GM12878 (cell line): ENCODE data around the gene ADRB1. TPM values are rescaled to one million over a fixed set of nuclear protein-coding genes. Genes with fewer than 3 reads are reported as not detected.

Experiments used
- ATAC-seq: fragments of 200-7000 bp; cut with Tn5 transposase; 3 replicates; pipeline ENCODE4 v1.9.1; 2020; ENCODE audit warnings: mild to moderate bottlenecking, moderate library complexity
- BruUV-seq: library from RNA; stranded (reverse); fragments of 400-500 nt; replicated peaks from 2 replicates; lab custom pipeline; 2021; lab: Mats Ljungman, UMichigan
- CTCF ChIA-PET: fragments of 300-600 bp; sonication (Branson Sonifier 250); formaldehyde crosslinking; extraction: SDS; loops from one replicate; lab custom pipeline; 2021; ENCODE audit warnings: inconsistent platforms; lab: Yijun Ruan, JAX
- POLR2A ChIA-PET: fragments of 350-600 bp; formaldehyde crosslinking; extraction: SDS; loops from one replicate; lab custom pipeline; 2021; ENCODE audit warnings: inconsistent platforms; lab: Charles Lee
- RAD21 ChIA-PET: fragments of 300-600 bp; sonication (Branson Sonifier 250); formaldehyde crosslinking; loops from one replicate; lab custom pipeline; 2023; ENCODE audit warnings: antibody characterized with exemption; ENCODE audit not compliant: unreplicated experiment; lab: Charles Lee
- SMC1A ChIA-PET: fragments of 300-600 bp; sonication (Branson Sonifier 250); formaldehyde crosslinking; loops from one replicate; lab custom pipeline; 2023; ENCODE audit not compliant: unreplicated experiment, uncharacterized antibody; lab: Charles Lee
- DNase-seq: peaks from one replicate; pipeline ENCODE4 v3.0.0-alpha.2; 2011; ENCODE audit warnings: low read depth, low spot score
- FAIRE-seq: peaks from 3 replicates; lab custom pipeline; 2011; peaks lifted over from hg19 to GRCh38; lab: Jason Lieb, UNC
- H2AFZ ChIP-seq: 2 replicates; pipeline ENCODE4 v1.6.0; 2011; ENCODE audit warnings: low read depth, low read length, control low read depth; ENCODE audit not compliant: control insufficient read depth
- H3K27ac ChIP-seq: 2 replicates; pipeline ENCODE4 v1.5.1; 2011; ENCODE audit warnings: control low read depth; ENCODE audit not compliant: control insufficient read depth, insufficient read depth
- H3K27me3 ChIP-seq, 2 experiments: replicated peaks in 1 of 2; 2 replicates each; pipeline versions ENCODE4 v1.6.0 to v1.6.1; 2011; ENCODE audit warnings: low read length in 1 of 2; ENCODE audit not compliant: control insufficient read depth in 2 of 2, insufficient read depth in 2 of 2
- H3K36me3 ChIP-seq, 2 experiments: 2 replicates each; pipeline ENCODE4 v1.5.1; 2011; ENCODE audit warnings: low read length in 1 of 2; ENCODE audit not compliant: control insufficient read depth in 2 of 2, insufficient read depth in 2 of 2
- H3K4me1 ChIP-seq: 2 replicates; pipeline ENCODE4 v1.6.1; 2011; ENCODE audit warnings: mild to moderate bottlenecking, low read length, moderate library complexity, mixed read lengths; ENCODE audit not compliant: control insufficient read depth, insufficient read depth
- H3K4me2 ChIP-seq: 2 replicates; pipeline ENCODE4 v1.6.0; 2011; ENCODE audit warnings: control low read depth; ENCODE audit not compliant: control insufficient read depth, insufficient read depth
- H3K4me3 ChIP-seq: fragments of 200-600 bp; sonication (generic); 2 replicates; pipeline ENCODE4 v1.5.1; 2016
- H3K79me2 ChIP-seq: 2 replicates; pipeline ENCODE4 v1.6.0; 2011; ENCODE audit warnings: low read length; ENCODE audit not compliant: control insufficient read depth, insufficient read depth
- H3K9ac ChIP-seq: 2 replicates; pipeline ENCODE4 v1.8.0; 2011; ENCODE audit warnings: low read length, control low read depth, mixed read lengths; ENCODE audit not compliant: control insufficient read depth, insufficient read depth
- H3K9me3 ChIP-seq: replicated peaks from 3 replicates; pipeline ENCODE4 v1.5.1; 2011; ENCODE audit warnings: mild to moderate bottlenecking, low read length; ENCODE audit not compliant: control insufficient read depth, insufficient read depth
- H4K20me1 ChIP-seq: 2 replicates; pipeline ENCODE4 v1.6.0; 2011; ENCODE audit not compliant: control insufficient read depth, insufficient read depth
- FOXM1 ChIP-seq: IDR thresholded peaks from 2 replicates; pipeline ENCODE4 v1.6.1; 2012; ENCODE audit warnings: low read depth, mild to moderate bottlenecking, inconsistent platforms, low read length, moderate library complexity
- HDAC6 ChIP-seq: fragments of 200-600 bp; sonication (generic); IDR thresholded peaks from one replicate; pipeline ENCODE4 v1.8.0; 2017; ENCODE audit warnings: antibody characterized with exemption; ENCODE audit not compliant: unreplicated experiment
- KDM1A ChIP-seq: fragments of 200-600 bp; sonication (generic); IDR thresholded peaks from 2 replicates; pipeline ENCODE4 v1.6.1; 2016; ENCODE audit warnings: borderline replicate concordance
- KLF5 ChIP-seq: fragments of 450-650 bp; IDR thresholded peaks from 2 replicates; pipeline ENCODE4 v1.6.1; 2014; ENCODE audit warnings: mild to moderate bottlenecking; ENCODE audit not compliant: partially characterized antibody
- NFYB ChIP-seq: IDR thresholded peaks from 2 replicates; pipeline ENCODE4 v1.6.1; 2011; ENCODE audit warnings: low read depth, mild to moderate bottlenecking, low read length, improper control_type of control experiment, moderate library complexity; ENCODE audit not compliant: insufficient read depth
- NR2C2 ChIP-seq: IDR thresholded peaks from 2 replicates; pipeline ENCODE4 v1.6.1; 2011; ENCODE audit warnings: borderline replicate concordance, low read depth; ENCODE audit not compliant: control insufficient read depth, insufficient read length
- PBX3 ChIP-seq: IDR thresholded peaks from 2 replicates; pipeline ENCODE4 v1.6.1; 2011; ENCODE audit warnings: mild to moderate bottlenecking, low read depth, low read length, moderate library complexity; ENCODE audit not compliant: insufficient replicate concordance
- RELA ChIP-seq: fragments of 450-650 bp; IDR thresholded peaks from 2 replicates; pipeline ENCODE4 v1.8.0; 2014; ENCODE audit warnings: borderline replicate concordance; ENCODE audit not compliant: partially characterized antibody
- SRF ChIP-seq, 2 experiments: IDR thresholded peaks; 2 replicates each; pipeline ENCODE4 v1.6.1; 2011; ENCODE audit warnings: low read depth in 2 of 2, low read length in 2 of 2, mild to moderate bottlenecking in 1 of 2, moderate library complexity in 1 of 2
- ZBED1 ChIP-seq: IDR thresholded peaks from 2 replicates; pipeline ENCODE4 v1.6.1; 2016; ENCODE audit warnings: borderline replicate concordance
- WGBS: methylation state at CpG from one replicate; pipeline ENCODE4 v1.1.6; 2016; ENCODE audit warnings: low lambda C conversion rate; ENCODE audit not compliant: insufficient replicate concordance, insufficient coverage; ENCODE audit errors: missing lambda C conversion rate; 5-methylcytosine and 5-hydroxymethylcytosine counted together
- in situ Hi-C: fragments of 300-500 bp; cut with MboI; formaldehyde crosslinking; loops from 9 replicates; pipeline ENCODE4 v1.14.3; 2018; ENCODE audit warnings: mixed read lengths
- intact Hi-C: fragments of 100-400 bp; cut with micrococcal nuclease; formaldehyde crosslinking; loops from one replicate; pipeline ENCODE4 v1.14.2; 2022; ENCODE audit not compliant: unreplicated experiment
- polyA plus RNA-seq, 11 experiments: library from polyadenylated mRNA; depleted of rRNA in 4 of 11; unstranded in 6 of 11; stranded (reverse) in 5 of 11; fragments of >200 nt; fragmentation: Nextera tagmentation in 4 of 11; fragmentation: Illumina TruSeq in 1 of 11; extraction: Ambion mirVana in 4 of 11; extraction: Trizol in 1 of 11; gene quantifications; 1 replicate in 1 of 11; 2 replicates in 10 of 11; pipeline versions ENCODE4 v1.2.1 to v1.2.3, GENCODE V29; 2011 to 2016; ENCODE audit warnings: inconsistent platforms in 2 of 11, missing spikeins in 2 of 11, low read depth in 1 of 11
- total RNA-seq, 4 experiments: library from RNA; depleted of rRNA in 3 of 4; stranded (reverse); fragments of >200 nt in 3 of 4; fragmentation: Illumina TruSeq in 1 of 4; extraction: Trizol in 1 of 4; gene quantifications; 2 replicates each; pipeline versions ENCODE4 v1.2.1 to v1.2.3, GENCODE V29; 2013 to 2021

Gene ADRB1
- total and polyA plus RNA-seq, 10 of the 15 experiments (the other 5 are each of a cell fraction or from before 2014, with no cell fraction given) = 0.26 to 4.5 (median 1.1) TPM

GRCh38 chr10:114044247-114045135 lies 825 bp downstream of the ADRB1 start (continued):
- TF ChIP-seq KLF5 (no peak), FOXM1 (no peak), KDM1A (no peak), RELA (no peak), SRF (IDR thresholded peaks at IDR 0.05; ENCODE audit: low read depth in 2 of 2, low read length in 2 of 2) (no peak), PBX3 (no peak), NFYB (no peak)
- TF ChIP-seq, all 136 proteins: peak for 0

GRCh38 chr10:114045136-114046086 lies 1.7 kb downstream of the ADRB1 start:
- no peak overlapping the region for H3K9ac ChIP-seq
- no peak for FAIRE-seq
- peaks cover 2% of the 10 kb centered on the region; the same call in 1 of the 3 replicates for H3K9me3 ChIP-seq
- no peak for ATAC-seq
- H3K27ac ChIP-seq = no peak overlapping the region
- no peak for DNase-seq
- no peaks in the 10 kb centered on the region for H3K79me2 ChIP-seq
- BruUV-seq = no TSS peak
- in situ Hi-C loops = no loop called here
- peak overlapping the region; percentile 63; the same call in 1 of the 2 replicates for H3K4me2 ChIP-seq
- intact Hi-C loops = no loop called here
- ChIA-PET CTCF (interaction anchor here (1.2 kb wide), 1 partner anchor 189 kb away, joined by 3 read pairs; no protein-coding TSS in a partner anchor), POLR2A (no interaction called here), SMC1A (interaction anchor here (1.2 to 1.4 kb wide), 3 partner anchors 20 to 61 kb away, joined by 3 read pairs; no protein-coding TSS in a partner anchor), RAD21 (no interaction called here)
- TF ChIP-seq NR2C2 (no peak), HDAC6 (peak; percentile 41), ZBED1 (no peak)
- H3K27me3 ChIP-seq = peaks cover 0 to 3% of the 10 kb centered on the region in 2 experiments; a peak in 2 of 4 replicates
- 49% methylated on average over 63 of the region's 78 CpGs for WGBS
- 0 out of 2 replicates have a peak overlapping the region, but pooled peaks have one; percentile 31 for H3K4me3 ChIP-seq
- H2AFZ ChIP-seq = peak overlapping the region; percentile 4; the same call in 1 of the 2 replicates
- peaks cover 5% of the 10 kb centered on the region for H3K4me1 ChIP-seq
- H3K36me3 ChIP-seq = no peaks in the 10 kb centered on the region
- no peaks in the 10 kb centered on the region for H4K20me1 ChIP-seq
